Gastrocnemius medialis (tissue), 4 donors: ENCODE measurements around the gene SDK2.

Experiments
- CTCF ChIP-seq, 5 experiments: fragments of 450-650 bp in 3 of 5; fragments of 200-600 bp in 2 of 5; sonication (generic) in 2 of 5; IDR thresholded peaks in 4 of 5; conservative IDR thresholded peaks in 1 of 5; 1 replicate in 4 of 5; 2 replicates in 1 of 5; pipeline ENCODE4 v1.5.1; 2016 to 2019; ENCODE audit warnings: antibody characterized with exemption in 5 of 5, mild to moderate bottlenecking in 3 of 5, moderate library complexity in 3 of 5
- POLR2A ChIP-seq, 2 donors: fragments of 450-650 bp; IDR thresholded peaks; one replicate each; pipeline ENCODE4 v1.6.1; 2017; ENCODE audit warnings: antibody characterized with exemption in 2 of 2, mild to moderate bottlenecking in 2 of 2, moderate library complexity in 2 of 2

- no peak for TF ChIP-seq CTCF (IDR thresholded peaks at IDR 0.05 in 4 of 5, conservative IDR thresholded peaks at IDR 0.05 in 1 of 5)
- no peak for TF ChIP-seq POLR2A (IDR thresholded peaks at IDR 0.05)
Observed at GRCh38 chr17:73420897-73421296, 223.3 kb downstream of the SDK2 start.
